MM.1S (cell line): ENCODE results near the gene GZMM.

ENCODE experiments used
- DNase-seq: peaks from one replicate; pipeline ENCODE4 v3.0.0-alpha.2; 2015
- H2AFZ ChIP-seq: fragments of 300-600 bp; sonication (generic); 2 replicates; pipeline ENCODE4 v1.6.0; 2016; ENCODE audit warnings: antibody characterized with exemption, low read length
- H3F3A ChIP-seq: fragments of 300-600 bp; sonication (generic); 2 replicates; pipeline ENCODE4 v1.6.1; 2016; ENCODE audit warnings: mild to moderate bottlenecking, antibody characterized with exemption, low read length, moderate library complexity, mixed read lengths; ENCODE audit not compliant: insufficient read depth
- H3K27ac ChIP-seq: fragments of 300-600 bp; sonication (generic); 2 replicates; pipeline ENCODE4 v1.5.1; 2016; ENCODE audit warnings: mild to moderate bottlenecking, low read length
- H3K27me3 ChIP-seq: fragments of 300-600 bp; sonication (generic); replicated peaks from 2 replicates; pipeline ENCODE4 v1.6.0; 2016; ENCODE audit warnings: low read length; ENCODE audit not compliant: insufficient read depth
- H3K36me3 ChIP-seq: fragments of 300-600 bp; sonication (generic); replicated peaks from 2 replicates; pipeline ENCODE4 v1.6.1; 2016; ENCODE audit warnings: mild to moderate bottlenecking, low read length, mixed read lengths; ENCODE audit not compliant: insufficient read depth
- H3K4me1 ChIP-seq: fragments of 300-600 bp; sonication (generic); 2 replicates; pipeline ENCODE4 v1.6.1; 2016; ENCODE audit warnings: low read length, mixed read lengths
- H3K4me2 ChIP-seq: fragments of 300-600 bp; sonication (generic); 2 replicates; pipeline ENCODE4 v1.6.0; 2016; ENCODE audit warnings: low read depth, low read length
- H3K4me3 ChIP-seq: fragments of 300-600 bp; sonication (generic); 2 replicates; pipeline ENCODE4 v1.5.1; 2016; ENCODE audit warnings: low read length, mixed read lengths
- H3K79me2 ChIP-seq: fragments of 300-600 bp; sonication (generic); 2 replicates; pipeline ENCODE4 v1.6.1; 2016; ENCODE audit warnings: mixed run types, low read length, mixed read lengths
- H3K9ac ChIP-seq: fragments of 300-600 bp; sonication (generic); 2 replicates; pipeline ENCODE4 v1.6.1; 2016; ENCODE audit warnings: low read length, mixed read lengths
- H3K9me2 ChIP-seq: fragments of 300-600 bp; sonication (generic); replicated peaks from 2 replicates; pipeline ENCODE4 v1.6.1; 2016; ENCODE audit warnings: mild to moderate bottlenecking, low read length, mixed read lengths; ENCODE audit not compliant: insufficient read depth
- H3K9me3 ChIP-seq: fragments of 300-600 bp; sonication (generic); replicated peaks from 2 replicates; pipeline ENCODE4 v1.6.1; 2016; ENCODE audit warnings: mild to moderate bottlenecking, low read length, mixed read lengths; ENCODE audit not compliant: insufficient read depth
- H4K20me1 ChIP-seq: fragments of 300-600 bp; sonication (generic); 2 replicates; pipeline ENCODE4 v1.6.1; 2016; ENCODE audit warnings: mild to moderate bottlenecking, low read length, moderate library complexity, mixed read lengths; ENCODE audit not compliant: insufficient read depth
- CTCF ChIP-seq: fragments of 300-600 bp; sonication (generic); IDR thresholded peaks from 2 replicates; pipeline ENCODE4 v1.5.1; 2016; ENCODE audit warnings: antibody characterized with exemption, low read length, mixed read lengths
- EZH2 ChIP-seq: fragments of 300-600 bp; sonication (generic); optimal IDR thresholded peaks from 2 replicates; pipeline ENCODE3; 2017; ENCODE audit warnings: low read depth, mild to moderate bottlenecking, antibody characterized with exemption, low read length, mixed read lengths
- EZH2phosphoT487 ChIP-seq: fragments of 300-600 bp; sonication (generic); IDR thresholded peaks from 2 replicates; pipeline ENCODE4 v1.6.1; 2018; ENCODE audit warnings: antibody characterized with exemption, low read length

GZMM gene

GRCh38 chr19:547836-548720 is 4.2 kb downstream of the GZMM start:
- Histone ChIP-seq H3K9me3 (no peaks in the 10 kb centered on the region), H3K4me2 (no peak overlapping the region), H3K4me3 (no peak overlapping the region), H2AFZ (no peak overlapping the region), H3K79me2 (no peaks in the 10 kb centered on the region), H3K36me3 (no peaks in the 10 kb centered on the region), H3K27ac (no peak overlapping the region), H3K27me3 (peaks cover 55% of the 10 kb centered on the region), H3K9ac (no peak overlapping the region), H4K20me1 (no peaks in the 10 kb centered on the region), H3K9me2 (no peaks in the 10 kb centered on the region), H3F3A (no peaks in the 10 kb centered on the region), H3K4me1 (no peaks in the 10 kb centered on the region)
- no peak for TF ChIP-seq EZH2phosphoT487
- TF ChIP-seq EZH2: no peak
- peak; percentile 16; the same call in 1 of the 2 replicates for TF ChIP-seq CTCF
- DNase-seq: no peak

GRCh38 chr19:548886-549830 is 5.3 kb downstream of the GZMM start:
- no peaks in the 10 kb centered on the region for H3K4me1 ChIP-seq
- no peak overlapping the region for H2AFZ ChIP-seq
- TF ChIP-seq EZH2: no peak
- no peak for TF ChIP-seq EZH2phosphoT487
- TF ChIP-seq CTCF: no peak
- no peaks in the 10 kb centered on the region for H3K9me2 ChIP-seq
- no peaks in the 10 kb centered on the region for H3K36me3 ChIP-seq
- no peaks in the 10 kb centered on the region for H3F3A ChIP-seq
- peaks cover 63% of the 10 kb centered on the region for H3K27me3 ChIP-seq
- H3K9ac ChIP-seq: no peak overlapping the region
- DNase-seq: no peak
- no peaks in the 10 kb centered on the region for H3K79me2 ChIP-seq
- H3K27ac ChIP-seq: no peak overlapping the region
- no peaks in the 10 kb centered on the region for H4K20me1 ChIP-seq
- no peaks in the 10 kb centered on the region for H3K9me3 ChIP-seq
- no peak overlapping the region for H3K4me2 ChIP-seq
- no peak overlapping the region for H3K4me3 ChIP-seq

- Histone ChIP-seq H4K20me1 (no peaks in the 10 kb centered on the region; the same call in 1 of the 2 replicates), H3K9ac (no peak overlapping the region), H3K9me2 (no peaks in the 10 kb centered on the region), H3K27ac (no peak overlapping the region), H2AFZ (no peak overlapping the region), H3K9me3 (no peaks in the 10 kb centered on the region), H3K79me2 (no peaks in the 10 kb centered on the region), H3K4me1 (no peaks in the 10 kb centered on the region), H3K27me3 (peaks cover 72% of the 10 kb centered on the region), H3K36me3 (no peaks in the 10 kb centered on the region), H3K4me3 (no peak overlapping the region), H3F3A (no peaks in the 10 kb centered on the region), H3K4me2 (no peak overlapping the region)
- DNase-seq: no peak
- TF ChIP-seq EZH2 (no peak), CTCF (no peak), EZH2phosphoT487 (no peak)
These were observed 11.0 kb downstream of the GZMM start for GRCh38 chr19:554817-555216.
